MM.1S (cell line): Measurements from ENCODE around the gene USP31.

ENCODE experiments used
- CTCF ChIP-seq: fragments of 300-600 bp; sonication (generic); IDR thresholded peaks from 2 replicates; pipeline ENCODE4 v1.5.1; 2016; ENCODE audit warnings: antibody characterized with exemption, low read length, mixed read lengths
- EZH2 ChIP-seq: fragments of 300-600 bp; sonication (generic); optimal IDR thresholded peaks from 2 replicates; pipeline ENCODE3; 2017; ENCODE audit warnings: low read depth, mild to moderate bottlenecking, antibody characterized with exemption, low read length, mixed read lengths
- EZH2phosphoT487 ChIP-seq: fragments of 300-600 bp; sonication (generic); IDR thresholded peaks from 2 replicates; pipeline ENCODE4 v1.6.1; 2018; ENCODE audit warnings: antibody characterized with exemption, low read length

GRCh38 chr16:23160082-23160481 lies 10.8 kb upstream of the USP31 start:
- TF ChIP-seq CTCF (no peak), EZH2 (no peak), EZH2phosphoT487 (no peak)
